Measurements from ENCODE around the gene RHBDF2. TPM values are rescaled to one million over a fixed set of nuclear protein-coding genes. Genes with fewer than 3 reads are reported as not detected.
A peak's percentile ranks its signal among the peaks of the same experiment; 100 is the strongest.

RHBDF2 gene
- total RNA-seq, 1 donor from 2014 or later: 189 TPM

- no peaks in the 10 kb centered on the region for H3K9me3 Mint-ChIP-seq
- peaks cover 25% of the 10 kb centered on the region for H3K36me3 Mint-ChIP-seq (ENCODE audit: low read depth)
- H3K27ac Mint-ChIP-seq: peak within 1 kb of the TSS; percentile 56
- peaks cover 28% of the 10 kb centered on the region for H3K4me1 Mint-ChIP-seq
- intact Hi-C loops (cut with micrococcal nuclease): no loop called here
- DNase-seq (no peak), ATAC-seq (ENCODE audit: low read depth) (no peak)
- no peaks in the 10 kb centered on the region for H3K27me3 Mint-ChIP-seq
- POLR2A ChIA-PET: interaction anchor here (1.0 to 4.5 kb wide), 12 partner anchors 9 to 61 kb away, joined by 3 to 48 read pairs (median 5); partner anchors contain the start of gene RHBDF2
- no peak within 1 kb of the TSS for H3K4me3 Mint-ChIP-seq
- CTCF ChIA-PET: interaction anchor here (0.9 to 5.6 kb wide), 17 partner anchors 8 to 69 kb away, joined by 3 to 129 read pairs (median 5); partner anchors contain the start of genes RHBDF2 and UBE2O
- no peak for TF ChIP-seq CTCF (IDR thresholded peaks at IDR 0.05)
These were observed 33.9 kb downstream of the RHBDF2 start, which contains the start of gene AANAT for GRCh38 chr17:76467366-76467765. Gene AANAT (plus strand): TSS chr17:76467603. CDS start chr17:76468747, 1,144 bp downstream.

GRCh38 chr17:76466775-76467130 lies 34.5 kb downstream of the RHBDF2 start:
- Mint-ChIP-seq H3K4me3 (no peak overlapping the region), H3K27ac (peak overlapping the region; percentile 56)
- no peak for ATAC-seq (ENCODE audit: low read depth)

GRCh38 chr17:76462556-76463290 lies 38.5 kb downstream of the RHBDF2 start:
- H3K36me3 Mint-ChIP-seq (ENCODE audit: low read depth): no peaks in the 10 kb centered on the region
- H3K27me3 Mint-ChIP-seq: no peaks in the 10 kb centered on the region
- POLR2A ChIA-PET: interaction anchor here (0.7 to 3.1 kb wide), 5 partner anchors 12 to 45 kb away, joined by 4 to 10 read pairs (median 4); partner anchors contain the start of gene RHBDF2
- no peak overlapping the region for H3K4me3 Mint-ChIP-seq
- no peak for ATAC-seq (ENCODE audit: low read depth)
- H3K27ac Mint-ChIP-seq: no peak overlapping the region
- H3K4me1 Mint-ChIP-seq: peaks cover 19% of the 10 kb centered on the region
- no peak for DNase-seq
- intact Hi-C loops (cut with micrococcal nuclease): no loop called here
- H3K9me3 Mint-ChIP-seq: no peaks in the 10 kb centered on the region
- CTCF ChIA-PET: interaction anchor here (0.6 to 5.6 kb wide), 6 partner anchors 40 to 1394 kb away, joined by 3 to 129 read pairs (median 4); partner anchors contain the start of gene RHBDF2
- TF ChIP-seq CTCF (IDR thresholded peaks at IDR 0.05): no peak

More at GRCh38 chr17:76466775-76467130, 34.5 kb downstream of the RHBDF2 start:
- Mint-ChIP-seq H3K4me1 (peaks cover 28% of the 10 kb centered on the region), H3K36me3 (ENCODE audit: low read depth) (peaks cover 19% of the 10 kb centered on the region), H3K9me3 (no peaks in the 10 kb centered on the region), H3K27me3 (no peaks in the 10 kb centered on the region)
- no peak for DNase-seq
- CTCF ChIA-PET: interaction anchor here (0.6 to 5.6 kb wide), 19 partner anchors 9 to 90 kb away, joined by 3 to 129 read pairs (median 4); partner anchors contain the start of genes RHBDF2 and UBE2O
- intact Hi-C loops (cut with micrococcal nuclease): loop anchor here (1.0 kb wide), 4 partner anchors 16 to 58 kb away; partner anchors contain the start of gene RHBDF2
- POLR2A ChIA-PET: interaction anchor here (1.0 to 4.5 kb wide), 11 partner anchors 10 to 61 kb away, joined by 3 to 48 read pairs (median 5); partner anchors contain the start of gene RHBDF2
- no peak for TF ChIP-seq CTCF (IDR thresholded peaks at IDR 0.05)

- CTCF ChIA-PET: interaction anchor here (1.1 to 1.6 kb wide), 3 partner anchors 40 to 64 kb away, joined by 3 to 5 read pairs (median 4); no protein-coding TSS in a partner anchor
- TF ChIP-seq CTCF (IDR thresholded peaks at IDR 0.05): no peak
- no peak for ATAC-seq (ENCODE audit: low read depth)
These were observed 39.3 kb downstream of the RHBDF2 start for GRCh38 chr17:76461765-76462555.

More at GRCh38 chr17:76461765-76462555, 39.3 kb downstream of the RHBDF2 start:
- Mint-ChIP-seq H3K27ac (no peak overlapping the region), H3K4me3 (no peak overlapping the region), H3K9me3 (no peaks in the 10 kb centered on the region), H3K4me1 (peaks cover 16% of the 10 kb centered on the region), H3K27me3 (no peaks in the 10 kb centered on the region), H3K36me3 (ENCODE audit: low read depth) (no peaks in the 10 kb centered on the region)
- no peak for DNase-seq
- POLR2A ChIA-PET: interaction anchor here (2.0 to 3.1 kb wide), 2 partner anchors 40 to 45 kb away, joined by 4 to 10 read pairs; partner anchors contain the start of gene RHBDF2
- intact Hi-C loops (cut with micrococcal nuclease): no loop called here
